ENCODE measurements around the gene LRRC26.

- no peak for TF ChIP-seq EZH2 (IDR thresholded peaks at IDR 0.05)
- no peak for TF ChIP-seq POLR2AphosphoS5 (IDR thresholded peaks at IDR 0.05; ENCODE audit: borderline replicate concordance, low read depth, low read length)
- TF ChIP-seq FOXP2 (optimal IDR thresholded peaks at IDR 0.05; ENCODE audit: control extremely low read depth, extremely low read length, insufficient read depth): no peak
Measured at GRCh38 chr9:137201205-137201868, 31.5 kb upstream of the LRRC26 start.

All from SK-N-MC (cell line).